Mucosa of descending colon (tissue), 3 donors: ENCODE data around the gene AGMAT. TPM values are rescaled to one million over a fixed set of nuclear protein-coding genes. Genes with fewer than 3 reads are reported as not detected.

ENCODE experiments used
- ATAC-seq: fragments of 200-7000 bp; cut with Tn5 transposase; one replicate; pipeline ENCODE4 v1.9.1; 2020; ENCODE audit warnings: mild to moderate bottlenecking, moderate library complexity
- DNase-seq, 3 donors: peaks; one replicate each; pipeline ENCODE4 v3.0.0-alpha.2; 2020
- H3K36me3 ChIP-seq: fragments of 200-600 bp; one replicate; pipeline ENCODE4 v1.8.0; 2021; ENCODE audit warnings: low read depth, mild to moderate bottlenecking
- H3K4me1 ChIP-seq: fragments of 200-600 bp; one replicate; pipeline ENCODE4 v1.8.0; 2021; ENCODE audit warnings: low read depth, mild to moderate bottlenecking
- H3K4me3 ChIP-seq: fragments of 200-600 bp; one replicate; pipeline ENCODE4 v1.8.0; 2021; ENCODE audit warnings: mild to moderate bottlenecking
- H3K9me3 ChIP-seq: fragments of 200-600 bp; one replicate; pipeline ENCODE4 v1.8.0; 2021; ENCODE audit warnings: mild to moderate bottlenecking
- intact Hi-C, 2 donors: fragments of 100-400 bp; cut with DNase I in 1 of 2; cut with micrococcal nuclease in 1 of 2; formaldehyde crosslinking; loops; one replicate each; pipeline versions ENCODE4 v1.11.0 to v1.11.1; 2022; cut with DNase I, micrococcal nuclease
- total RNA-seq, 3 donors: library from RNA; stranded (reverse); fragmentation: NEBNext Ultra II Directional in 2 of 3; extraction: Animal tissue kit (Norgen Biotek cat#: 25700) in 2 of 3; gene quantifications; one replicate each; pipeline versions ENCODE4 v1.2.1 to v1.2.4, GENCODE V29; 2021 to 2023
- TF ChIP-seq, protein P1 (sequence below): fragments of 200-600 bp; IDR thresholded peaks from one replicate; pipeline ENCODE4 v1.8.0; 2022; ENCODE audit warnings: antibody characterized with exemption, mild to moderate bottlenecking
- donor health status: DM: no; HTN: no; CAD: no; lungs with moderate emphysema.
- donor health status: DM: no; HTN: no; CAD: no.
- donor health status: DM: no; HTN: yes; CAD: no.

AGMAT gene
- total RNA-seq, 3 donors from 2014 or later = 8.4 to 21.4 (median 20.7) TPM

DNA sequence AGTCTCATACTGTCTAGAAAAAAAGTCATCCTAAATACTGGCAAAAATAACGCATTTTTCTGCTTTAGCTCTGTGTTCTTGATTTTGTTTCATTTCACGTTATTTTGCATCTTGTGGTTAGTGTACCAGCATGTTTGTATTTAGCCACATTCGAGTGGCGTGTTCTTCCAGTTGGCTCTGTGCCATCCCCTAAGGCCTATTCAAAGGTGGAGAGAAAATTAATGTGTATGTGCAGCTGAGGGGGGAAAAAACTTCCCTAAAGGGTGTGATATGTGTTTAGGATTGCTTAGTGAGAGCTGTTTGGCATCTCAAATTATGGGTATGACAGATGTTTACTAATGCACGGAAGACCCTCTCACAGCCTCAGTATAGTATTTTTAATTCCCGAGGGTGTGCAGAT lies 46.1 kb downstream of the AGMAT start:
- no peaks in the 10 kb centered on the region for H3K9me3 ChIP-seq
- ATAC-seq = no peak
- DNase-seq = no peak
- TF ChIP-seq, protein P1, sequence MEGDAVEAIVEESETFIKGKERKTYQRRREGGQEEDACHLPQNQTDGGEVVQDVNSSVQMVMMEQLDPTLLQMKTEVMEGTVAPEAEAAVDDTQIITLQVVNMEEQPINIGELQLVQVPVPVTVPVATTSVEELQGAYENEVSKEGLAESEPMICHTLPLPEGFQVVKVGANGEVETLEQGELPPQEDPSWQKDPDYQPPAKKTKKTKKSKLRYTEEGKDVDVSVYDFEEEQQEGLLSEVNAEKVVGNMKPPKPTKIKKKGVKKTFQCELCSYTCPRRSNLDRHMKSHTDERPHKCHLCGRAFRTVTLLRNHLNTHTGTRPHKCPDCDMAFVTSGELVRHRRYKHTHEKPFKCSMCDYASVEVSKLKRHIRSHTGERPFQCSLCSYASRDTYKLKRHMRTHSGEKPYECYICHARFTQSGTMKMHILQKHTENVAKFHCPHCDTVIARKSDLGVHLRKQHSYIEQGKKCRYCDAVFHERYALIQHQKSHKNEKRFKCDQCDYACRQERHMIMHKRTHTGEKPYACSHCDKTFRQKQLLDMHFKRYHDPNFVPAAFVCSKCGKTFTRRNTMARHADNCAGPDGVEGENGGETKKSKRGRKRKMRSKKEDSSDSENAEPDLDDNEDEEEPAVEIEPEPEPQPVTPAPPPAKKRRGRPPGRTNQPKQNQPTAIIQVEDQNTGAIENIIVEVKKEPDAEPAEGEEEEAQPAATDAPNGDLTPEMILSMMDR = no peak
- H3K4me3 ChIP-seq = no peak overlapping the region
- intact Hi-C loops = no loop called here
- H3K4me1 ChIP-seq = no peaks in the 10 kb centered on the region
- H3K36me3 ChIP-seq = no peaks in the 10 kb centered on the region

DNA sequence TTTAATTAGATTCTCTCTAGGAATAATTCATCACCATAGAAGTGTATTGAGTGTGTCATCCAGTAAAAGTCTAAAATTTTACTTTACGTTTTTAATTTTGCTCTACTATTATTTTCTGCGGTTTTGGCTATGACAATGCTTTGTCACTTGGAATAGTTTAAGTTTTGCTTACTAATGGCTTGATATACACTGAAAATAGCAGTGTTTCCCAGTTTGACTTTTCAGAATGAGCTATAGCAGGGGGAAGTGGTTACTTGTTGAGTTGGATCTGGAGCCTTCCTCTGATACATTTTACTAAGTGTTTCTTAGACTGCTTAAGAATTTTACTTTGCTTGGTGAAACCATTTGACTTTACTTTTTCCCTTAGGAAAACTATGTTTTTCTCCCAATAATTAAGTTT lies 53.2 kb downstream of the AGMAT start:
- H3K4me1 ChIP-seq = peaks cover 7% of the 10 kb centered on the region
- ATAC-seq (no peak), DNase-seq (no peak)
- H3K9me3 ChIP-seq = no peaks in the 10 kb centered on the region
- peaks cover under 1% of the 10 kb centered on the region for H3K36me3 ChIP-seq
- no peak overlapping the region for H3K4me3 ChIP-seq
- TF ChIP-seq, protein P1 = no peak
- intact Hi-C loops = no loop called here

DNA sequence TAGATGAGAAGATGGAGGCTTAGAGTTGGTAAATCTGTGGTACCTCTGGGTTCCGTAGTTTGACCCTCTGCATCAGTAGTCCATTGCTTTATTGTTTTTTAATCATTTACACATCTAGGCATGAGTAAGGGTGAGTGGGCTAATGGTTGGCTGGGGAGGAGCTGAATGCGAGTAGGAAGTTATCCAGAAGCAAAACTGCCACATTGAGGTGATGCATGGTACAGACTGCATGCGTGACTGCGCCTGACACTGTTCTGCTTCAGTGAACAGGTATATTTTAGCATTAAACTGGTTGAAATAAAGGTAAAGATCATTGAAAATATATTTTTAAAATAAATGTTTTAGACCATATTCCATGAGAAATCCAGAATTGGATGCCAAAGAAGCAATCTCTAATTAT lies 53.8 kb downstream of the AGMAT start:
- peaks cover 13% of the 10 kb centered on the region for H3K4me1 ChIP-seq
- ATAC-seq (no peak), DNase-seq (no peak)
- H3K4me3 ChIP-seq = no peak overlapping the region
- peaks cover 5% of the 10 kb centered on the region for H3K36me3 ChIP-seq
- intact Hi-C loops = no loop called here
- H3K9me3 ChIP-seq = no peaks in the 10 kb centered on the region
- TF ChIP-seq, protein P1 = no peak

DNA sequence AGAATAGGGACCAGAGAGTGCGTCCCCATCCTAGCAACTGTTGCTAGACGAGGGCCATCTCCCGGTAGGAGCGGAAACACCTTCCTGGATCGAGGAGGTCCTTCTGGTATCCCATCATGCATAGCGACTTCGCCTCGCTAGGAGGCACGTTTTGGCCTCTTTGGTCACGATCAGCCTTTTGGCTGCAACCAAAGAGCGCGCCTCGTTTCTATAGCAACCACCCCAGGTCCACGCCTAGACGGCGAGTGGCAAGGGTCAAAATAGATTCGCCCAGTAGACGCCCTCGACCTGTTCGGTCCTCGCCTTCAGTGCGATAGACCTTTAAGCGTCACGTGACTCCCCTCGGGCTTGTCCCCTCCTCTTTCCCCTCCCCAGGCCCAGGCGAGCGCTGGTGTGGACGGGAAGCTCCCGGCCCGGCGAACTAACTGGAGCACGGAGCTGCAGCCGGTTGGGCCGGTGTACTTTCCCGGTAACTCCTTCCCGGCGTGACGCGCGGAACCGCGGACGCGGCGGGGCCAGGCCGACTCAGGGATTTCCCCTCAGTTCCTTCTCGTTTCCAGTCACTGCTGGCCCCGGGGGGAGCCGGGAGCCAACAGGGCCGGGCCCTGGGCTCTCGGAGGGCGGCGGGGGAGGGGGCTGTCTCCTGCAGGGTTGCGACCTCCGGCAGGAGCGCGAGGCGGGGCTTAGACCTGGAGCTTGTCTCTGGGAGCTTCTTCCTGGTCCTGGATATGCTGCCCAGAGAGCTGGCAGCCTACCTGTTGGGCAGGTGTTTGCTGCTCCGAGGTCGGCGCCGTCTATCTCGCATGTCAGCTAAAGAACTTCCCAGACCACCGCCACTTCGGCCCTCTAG lies 58.1 kb downstream of the AGMAT start, which contains the start of gene DNAJC16:
TSS of gene DNAJC16 (plus strand) at position 359 of the 850 bp plus-strand sequence. CDS start 2,258 bp downstream, outside the sequence.
- TF ChIP-seq, protein P1 = peak; percentile 39
- Histone ChIP-seq H3K36me3 (peaks cover 5% of the 10 kb centered on the region), H3K4me1 (peaks cover 28% of the 10 kb centered on the region), H3K4me3 (peak within 1 kb of the TSS; percentile 83), H3K9me3 (no peaks in the 10 kb centered on the region)
- DNase-seq = peak; percentile 98 to 99 (median 99)
- ATAC-seq = peak; percentile 60
- intact Hi-C loops = no loop called here

DNA sequence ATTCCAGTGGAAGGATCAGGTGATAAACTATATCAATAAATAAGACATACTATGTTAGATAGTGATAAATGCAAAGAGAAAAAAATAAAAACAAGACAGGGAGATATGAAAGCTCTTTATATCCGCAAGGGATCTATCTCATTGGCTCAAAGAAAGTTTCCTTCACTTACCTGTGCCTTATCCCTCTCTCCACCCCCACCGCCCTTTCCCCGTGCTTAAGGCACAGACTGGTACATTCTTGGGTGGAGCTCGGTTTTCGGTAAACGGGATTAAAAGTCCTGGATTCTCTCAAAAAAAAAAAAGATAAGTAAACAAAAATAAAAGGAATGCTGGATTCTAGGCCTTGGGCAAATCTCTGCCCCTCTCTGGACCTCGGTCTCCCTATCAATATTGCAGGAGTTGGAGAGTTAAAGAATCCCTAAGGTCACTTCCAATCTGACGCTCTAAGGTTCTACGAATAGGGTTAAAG lies 58.8 kb downstream of the AGMAT start:
- peaks cover 5% of the 10 kb centered on the region for H3K36me3 ChIP-seq
- TF ChIP-seq, protein P1 = no peak
- peaks cover 28% of the 10 kb centered on the region for H3K4me1 ChIP-seq
- no peaks in the 10 kb centered on the region for H3K9me3 ChIP-seq
- intact Hi-C loops = no loop called here
- DNase-seq (peak; percentile 59 to 69 (median 59)), ATAC-seq (no peak)
- no peak overlapping the region for H3K4me3 ChIP-seq
